Chondrocyte (in vitro differentiated cells): Measurements from ENCODE around the gene ZNF606. TPM values are rescaled to one million over a fixed set of nuclear protein-coding genes. Genes with fewer than 3 reads are reported as not detected.

ENCODE experiments used
- DNase-seq: peaks from one replicate; pipeline ENCODE4 v3.0.0; 2021; ENCODE audit warnings: mixed read lengths, low spot score
- H3K27ac Mint-ChIP-seq: one replicate; pipeline ENCODE4 v1.8.0; 2021; ENCODE audit warnings: mild to moderate bottlenecking, moderate library complexity, mixed read lengths; ENCODE audit not compliant: unreplicated experiment
- H3K27me3 Mint-ChIP-seq: 2 replicates; pipeline ENCODE4 v1.8.0; 2021; ENCODE audit warnings: low read depth, mixed read lengths
- H3K36me3 Mint-ChIP-seq: 2 replicates; pipeline ENCODE4 v1.8.0; 2021; ENCODE audit warnings: low read depth, mixed read lengths
- H3K4me1 Mint-ChIP-seq: 2 replicates; pipeline ENCODE4 v1.8.0; 2021; ENCODE audit warnings: low read depth, mild to moderate bottlenecking, mixed read lengths
- H3K4me3 Mint-ChIP-seq: one replicate; pipeline ENCODE4 v1.8.0; 2021; ENCODE audit warnings: mild to moderate bottlenecking, moderate library complexity, mixed read lengths; ENCODE audit not compliant: unreplicated experiment
- H3K9me3 Mint-ChIP-seq: 2 replicates; pipeline ENCODE4 v1.8.0; 2021; ENCODE audit warnings: low read depth, mixed read lengths
- CTCF ChIP-seq: fragments of 200-600 bp; sonication (generic); IDR thresholded peaks from 2 replicates; pipeline ENCODE4 v1.5.0; 2021; ENCODE audit warnings: antibody characterized with exemption, mild to moderate bottlenecking, moderate library complexity
- long read RNA-seq: library from polyadenylated mRNA; stranded (forward); transcript quantifications from one replicate; pipeline ENCODE4 v2.0.0, GENCODE V29; 2021
- total RNA-seq: library from RNA; stranded (reverse); gene quantifications from 3 replicates; pipeline ENCODE4 v1.2.1, GENCODE V29; 2021

Gene ZNF606
- 10.8 to 15.9 TPM (median 11.4 TPM) in 3 replicates for total RNA-seq
- long read RNA-seq, full-length matches to known transcripts, result 11 of 15 reads
- long read RNA-seq, partial matches to known transcripts, result 0 of 15 reads
- long read RNA-seq, other reads (novel, unspliced or antisense), result 4 of 15 reads

- peak within 1 kb of the TSS; percentile 76 for H3K27ac Mint-ChIP-seq
- TF ChIP-seq CTCF, result peak; percentile 14
- DNase-seq, result peak; percentile 97
- peak within 1 kb of the TSS; percentile 79 for H3K4me3 Mint-ChIP-seq
- no peaks in the 10 kb centered on the region for H3K27me3 Mint-ChIP-seq
- H3K36me3 Mint-ChIP-seq, result peaks cover 81% of the 10 kb centered on the region
- H3K4me1 Mint-ChIP-seq, result peaks cover 31% of the 10 kb centered on the region
- peaks cover 64% of the 10 kb centered on the region for H3K9me3 Mint-ChIP-seq
These were observed at the start of gene ZNF606 for GRCh38 chr19:58002384-58003173. TSS of gene ZNF606 (minus strand) at chr19:58002820. CDS start at chr19:58001319, 1,501 bp downstream.

GRCh38 chr19:58052256-58052655 is 49.6 kb upstream of the ZNF606 start:
- Mint-ChIP-seq H3K27me3 (no peaks in the 10 kb centered on the region), H3K27ac (no peak overlapping the region), H3K4me3 (no peak overlapping the region), H3K4me1 (no peaks in the 10 kb centered on the region), H3K36me3 (peaks cover 1% of the 10 kb centered on the region), H3K9me3 (peaks cover 43% of the 10 kb centered on the region)
- no peak for TF ChIP-seq CTCF
- no peak for DNase-seq

- no peak overlapping the region for H3K27ac Mint-ChIP-seq
- no peaks in the 10 kb centered on the region for H3K4me1 Mint-ChIP-seq
- H3K27me3 Mint-ChIP-seq, result no peaks in the 10 kb centered on the region
- H3K36me3 Mint-ChIP-seq, result peaks cover 3% of the 10 kb centered on the region
- H3K9me3 Mint-ChIP-seq, result peaks cover 46% of the 10 kb centered on the region
- TF ChIP-seq CTCF, result no peak
- DNase-seq, result no peak
- no peak overlapping the region for H3K4me3 Mint-ChIP-seq
These were observed 45.1 kb upstream of the ZNF606 start for GRCh38 chr19:58047672-58048071.

GRCh38 chr19:58046856-58047255 is 44.2 kb upstream of the ZNF606 start:
- peaks cover 3% of the 10 kb centered on the region for H3K36me3 Mint-ChIP-seq
- no peaks in the 10 kb centered on the region for H3K27me3 Mint-ChIP-seq
- peaks cover 44% of the 10 kb centered on the region for H3K9me3 Mint-ChIP-seq
- no peaks in the 10 kb centered on the region for H3K4me1 Mint-ChIP-seq
- no peak overlapping the region for H3K4me3 Mint-ChIP-seq
- no peak for DNase-seq
- no peak overlapping the region for H3K27ac Mint-ChIP-seq
- no peak for TF ChIP-seq CTCF

- Mint-ChIP-seq H3K4me3 (no peak overlapping the region), H3K36me3 (peaks cover 3% of the 10 kb centered on the region), H3K27me3 (no peaks in the 10 kb centered on the region), H3K27ac (no peak overlapping the region), H3K4me1 (no peaks in the 10 kb centered on the region), H3K9me3 (peaks cover 39% of the 10 kb centered on the region)
- TF ChIP-seq CTCF, result no peak
- no peak for DNase-seq
These were observed 42.9 kb upstream of the ZNF606 start for GRCh38 chr19:58045411-58046050.
